H9 (cell line): ENCODE measurements around the gene SMIM14. TPM values are rescaled to one million over a fixed set of nuclear protein-coding genes. Genes with fewer than 3 reads are reported as not detected.

Source experiments
- DNase-seq: peaks from one replicate; pipeline ENCODE4 v3.0.0-alpha.2; 2017
- H2AFZ ChIP-seq: one replicate; pipeline ENCODE4 v1.6.1; 2013; ENCODE audit warnings: mild to moderate bottlenecking, low read length, control low read depth, moderate library complexity
- H2AK5ac ChIP-seq: 2 replicates; pipeline ENCODE4 v1.6.1; 2013; ENCODE audit warnings: low read length, control low read depth, mixed read lengths; ENCODE audit not compliant: insufficient read length
- H2BK120ac ChIP-seq: one replicate; pipeline ENCODE4 v1.6.1; 2013; ENCODE audit warnings: low read depth, mild to moderate bottlenecking, low read length, control low read depth, inconsistent platforms; ENCODE audit not compliant: poor library complexity, severe bottlenecking
- H2BK12ac ChIP-seq: 2 replicates; pipeline ENCODE4 v1.6.1; 2013; ENCODE audit warnings: low read length, control low read depth, mixed read lengths, low read depth; ENCODE audit not compliant: insufficient read length
- H2BK15ac ChIP-seq: 2 replicates; pipeline ENCODE4 v1.6.1; 2013; ENCODE audit warnings: low read depth, low read length, control low read depth
- H2BK20ac ChIP-seq: one replicate; pipeline ENCODE4 v1.6.1; 2013; ENCODE audit warnings: low read depth, mild to moderate bottlenecking, low read length, control low read depth, inconsistent platforms; ENCODE audit not compliant: poor library complexity, severe bottlenecking
- H2BK5ac ChIP-seq: 2 replicates; pipeline ENCODE4 v1.6.1; 2013; ENCODE audit warnings: low read length, control low read depth, mixed read lengths; ENCODE audit not compliant: insufficient read length
- H3K14ac ChIP-seq: 2 replicates; pipeline ENCODE4 v1.6.1; 2013; ENCODE audit warnings: low read length, control low read depth; ENCODE audit not compliant: insufficient read depth
- H3K18ac ChIP-seq: 2 replicates; pipeline ENCODE4 v1.6.1; 2013; ENCODE audit warnings: low read depth, mild to moderate bottlenecking, mixed read lengths, low read length, control low read depth; ENCODE audit not compliant: insufficient read length
- H3K23ac ChIP-seq: 2 replicates; pipeline ENCODE4 v1.6.1; 2013; ENCODE audit warnings: low read length, control low read depth, mixed read lengths, low read depth; ENCODE audit not compliant: insufficient read length
- H3K23me2 ChIP-seq: 2 replicates; pipeline ENCODE4 v1.6.1; 2013; ENCODE audit warnings: low read depth, mild to moderate bottlenecking, mixed read lengths, low read length, control low read depth; ENCODE audit not compliant: insufficient read length, poor library complexity, severe bottlenecking
- H3K27ac ChIP-seq: 2 replicates; pipeline ENCODE4 v1.5.1; 2013; ENCODE audit warnings: low read length, control low read depth, mixed read lengths, low read depth; ENCODE audit not compliant: insufficient read length
- H3K27me3 ChIP-seq: 2 replicates; pipeline ENCODE4 v1.6.1; 2013; ENCODE audit warnings: low read length, control low read depth, inconsistent platforms; ENCODE audit not compliant: insufficient read depth
- H3K4ac ChIP-seq: 2 replicates; pipeline ENCODE4 v1.6.1; 2013; ENCODE audit warnings: low read depth, mild to moderate bottlenecking, control low read depth, inconsistent platforms, low read length, moderate library complexity
- H3K4me1 ChIP-seq: 2 replicates; pipeline ENCODE4 v1.6.1; 2013; ENCODE audit warnings: low read length, control low read depth, inconsistent platforms; ENCODE audit not compliant: insufficient read depth
- H3K4me2 ChIP-seq: 2 replicates; pipeline ENCODE4 v1.6.1; 2013; ENCODE audit warnings: low read length, control low read depth, mixed read lengths; ENCODE audit not compliant: insufficient read length, insufficient read depth
- H3K56ac ChIP-seq: 2 replicates; pipeline ENCODE4 v1.6.1; 2013; ENCODE audit warnings: low read depth, mild to moderate bottlenecking, mixed read lengths, low read length, control low read depth; ENCODE audit not compliant: insufficient read length
- H3K79me1 ChIP-seq: 2 replicates; pipeline ENCODE4 v1.6.1; 2013; ENCODE audit warnings: low read depth, mild to moderate bottlenecking, moderate library complexity, low read length, control low read depth, inconsistent platforms; ENCODE audit not compliant: insufficient read depth, poor library complexity, severe bottlenecking
- H3K79me2 ChIP-seq: 2 replicates; pipeline ENCODE4 v1.6.1; 2013; ENCODE audit warnings: low read length, control low read depth, inconsistent platforms; ENCODE audit not compliant: insufficient read depth
- H3K9ac ChIP-seq: 2 replicates; pipeline ENCODE4 v1.6.1; 2013; ENCODE audit warnings: low read length, control low read depth, mixed read lengths; ENCODE audit not compliant: insufficient read length; ENCODE audit errors: extremely low read depth
- H3K9me3 ChIP-seq: one replicate; pipeline ENCODE4 v1.6.1; 2013; ENCODE audit warnings: low read depth, low read length, inconsistent platforms; ENCODE audit not compliant: control insufficient read depth
- H3T11ph ChIP-seq: one replicate; pipeline ENCODE4 v1.6.1; 2013; ENCODE audit warnings: mild to moderate bottlenecking, low read length, control low read depth, inconsistent platforms
- H4K20me1 ChIP-seq: one replicate; pipeline ENCODE4 v1.6.1; 2013; ENCODE audit not compliant: control insufficient read depth, insufficient read length, insufficient read depth
- H4K5ac ChIP-seq: 2 replicates; pipeline ENCODE4 v1.6.1; 2013; ENCODE audit warnings: low read depth, mild to moderate bottlenecking, mixed read lengths, low read length, control low read depth; ENCODE audit not compliant: insufficient read length
- H4K8ac ChIP-seq: replicated peaks from 2 replicates; pipeline ENCODE4 v1.6.1; 2013; ENCODE audit warnings: low read length, control low read depth, mixed read lengths, low read depth; ENCODE audit not compliant: insufficient read length
- H4K91ac ChIP-seq: 2 replicates; pipeline ENCODE4 v1.6.1; 2013; ENCODE audit warnings: low read depth, mild to moderate bottlenecking, moderate library complexity, mixed read lengths, low read length, control low read depth; ENCODE audit not compliant: insufficient read length
- H3K27ac Mint-ChIP-seq, 3 experiments: 2 replicates in 2 of 3; 3 replicates in 1 of 3; pipeline ENCODE4 v1.8.0; 2020 to 2021; ENCODE audit warnings: mixed read lengths in 3 of 3, mild to moderate bottlenecking in 1 of 3, moderate library complexity in 1 of 3
- H3K27me3 Mint-ChIP-seq: 2 replicates; pipeline ENCODE4 v1.8.0; 2021; ENCODE audit warnings: low read depth, mild to moderate bottlenecking, moderate library complexity, mixed read lengths
- H3K36me3 Mint-ChIP-seq, 3 experiments: 2 replicates in 2 of 3; 3 replicates in 1 of 3; pipeline ENCODE4 v1.8.0; 2020 to 2021; ENCODE audit warnings: low read depth in 3 of 3, mixed read lengths in 3 of 3; ENCODE audit not compliant: insufficient read depth in 1 of 3
- H3K4me1 Mint-ChIP-seq, 2 experiments: 2 replicates each; pipeline ENCODE4 v1.8.0; 2020; ENCODE audit warnings: mixed read lengths in 2 of 2
- H3K4me3 Mint-ChIP-seq, 2 experiments: 2 replicates in 1 of 2; 3 replicates in 1 of 2; pipeline ENCODE4 v1.8.0; 2020 to 2021; ENCODE audit warnings: mild to moderate bottlenecking in 2 of 2, mixed read lengths in 2 of 2, moderate library complexity in 1 of 2
- H3K9me3 Mint-ChIP-seq, 2 experiments: 2 replicates in 1 of 2; 3 replicates in 1 of 2; pipeline ENCODE4 v1.8.0; 2020; ENCODE audit warnings: mild to moderate bottlenecking in 2 of 2, mixed read lengths in 2 of 2, moderate library complexity in 1 of 2
- WGBS: extraction: QIAGEN DNeasy Blood & Tissue Kit; methylation state at CpG from one replicate; pipeline ENCODE4 v1.1.7; 2013; ENCODE audit warnings: missing lambda C conversion rate, low lambda C conversion rate, mixed read lengths; ENCODE audit not compliant: insufficient read length; ENCODE audit errors: extremely low coverage; 5-methylcytosine and 5-hydroxymethylcytosine counted together
- total RNA-seq: library from RNA; stranded (reverse); gene quantifications from 2 replicates; pipeline ENCODE4 v1.2.1, GENCODE V29; 2021
- TF ChIP-seq, protein P1 (sequence below): fragments of 200-600 bp; sonication (generic); conservative IDR thresholded peaks from 3 replicates; pipeline ENCODE4 v1.8.0; 2021; ENCODE audit warnings: antibody characterized with exemption, mild to moderate bottlenecking

Gene SMIM14
- total RNA-seq, 1 experiment from 2014 or later = 19.4 TPM

- Histone ChIP-seq H2BK12ac (no peak overlapping the region), H2BK5ac (no peak overlapping the region), H3T11ph (no peak overlapping the region), H3K4me2 (no peak overlapping the region), H2AK5ac (no peak overlapping the region), H3K18ac (no peak overlapping the region), H3K4me1 (no peaks in the 10 kb centered on the region), H3K27me3 (no peaks in the 10 kb centered on the region), H3K79me1 (no peaks in the 10 kb centered on the region), H3K23ac (no peak overlapping the region), H2BK15ac (no peak overlapping the region), H2BK120ac (no peak overlapping the region), H4K20me1 (no peaks in the 10 kb centered on the region), H3K9me3 (no peaks in the 10 kb centered on the region), H3K23me2 (no peaks in the 10 kb centered on the region), H3K9ac (no peak overlapping the region), H2BK20ac (no peak overlapping the region), H2AFZ (no peak overlapping the region), H4K8ac (no peak overlapping the region), H3K4ac (no peak overlapping the region), H4K91ac (no peak overlapping the region), H3K27ac (no peak overlapping the region), H3K79me2 (no peaks in the 10 kb centered on the region), H3K56ac (no peak overlapping the region), H4K5ac (no peak overlapping the region), H3K14ac (no peak overlapping the region)
- TF ChIP-seq, protein P1, sequence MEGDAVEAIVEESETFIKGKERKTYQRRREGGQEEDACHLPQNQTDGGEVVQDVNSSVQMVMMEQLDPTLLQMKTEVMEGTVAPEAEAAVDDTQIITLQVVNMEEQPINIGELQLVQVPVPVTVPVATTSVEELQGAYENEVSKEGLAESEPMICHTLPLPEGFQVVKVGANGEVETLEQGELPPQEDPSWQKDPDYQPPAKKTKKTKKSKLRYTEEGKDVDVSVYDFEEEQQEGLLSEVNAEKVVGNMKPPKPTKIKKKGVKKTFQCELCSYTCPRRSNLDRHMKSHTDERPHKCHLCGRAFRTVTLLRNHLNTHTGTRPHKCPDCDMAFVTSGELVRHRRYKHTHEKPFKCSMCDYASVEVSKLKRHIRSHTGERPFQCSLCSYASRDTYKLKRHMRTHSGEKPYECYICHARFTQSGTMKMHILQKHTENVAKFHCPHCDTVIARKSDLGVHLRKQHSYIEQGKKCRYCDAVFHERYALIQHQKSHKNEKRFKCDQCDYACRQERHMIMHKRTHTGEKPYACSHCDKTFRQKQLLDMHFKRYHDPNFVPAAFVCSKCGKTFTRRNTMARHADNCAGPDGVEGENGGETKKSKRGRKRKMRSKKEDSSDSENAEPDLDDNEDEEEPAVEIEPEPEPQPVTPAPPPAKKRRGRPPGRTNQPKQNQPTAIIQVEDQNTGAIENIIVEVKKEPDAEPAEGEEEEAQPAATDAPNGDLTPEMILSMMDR = no peak
- no peaks in the 10 kb centered on the region for H3K27me3 Mint-ChIP-seq
- H3K36me3 Mint-ChIP-seq = peaks cover 0 to 4% (median under 1%) of the 10 kb centered on the region in 3 experiments; a peak in 3 of 7 replicates
- WGBS = no CpG with 5 or more reads among the region's 6 CpGs
- DNase-seq = no peak
- no peak overlapping the region for H3K27ac Mint-ChIP-seq
- H3K9me3 Mint-ChIP-seq = no peaks in the 10 kb centered on the region
- H3K4me1 Mint-ChIP-seq = peaks cover 0 to 5% of the 10 kb centered on the region in 2 experiments; a peak in 2 of 4 replicates
- no peak overlapping the region for H3K4me3 Mint-ChIP-seq
These were observed 67.2 kb downstream of the SMIM14 start for GRCh38 chr4:39571504-39571903.
